ENCODE results near the gene ORM1.

DNA sequence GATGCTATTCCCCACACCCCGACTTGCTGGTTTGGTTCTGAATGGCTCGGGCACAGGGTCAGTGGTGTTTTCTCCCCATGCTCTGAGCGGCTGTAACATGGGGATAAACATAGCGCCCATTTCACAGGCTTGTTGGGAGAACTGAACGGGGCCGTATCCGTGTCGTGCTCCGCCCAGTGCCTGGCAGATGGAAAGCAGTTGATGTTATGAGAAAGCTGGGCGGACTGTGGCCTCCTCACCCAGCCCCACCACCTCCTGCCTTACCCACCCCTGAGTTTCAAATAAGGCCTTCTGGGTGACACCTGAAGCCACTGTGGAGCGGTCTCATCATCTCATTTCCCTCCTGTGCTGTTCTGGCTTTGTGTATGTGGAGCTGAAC lies 21.3 kb downstream of the ORM1 start:
- no peak for TF ChIP-seq SP1 (IDR thresholded peaks at IDR 0.05)
- TF ChIP-seq SUZ12 (IDR thresholded peaks at IDR 0.05) = no peak
- no peak for TF ChIP-seq L3MBTL2 (conservative IDR thresholded peaks at IDR 0.05)
- no peak for TF ChIP-seq BHLHE40 (IDR thresholded peaks at IDR 0.05; ENCODE audit: borderline replicate concordance)
- no peak for TF ChIP-seq FOXK2 (IDR thresholded peaks at IDR 0.05)

Data from HEK293T (cell line).